H9 (cell line): ENCODE measurements around the gene CD81. TPM values are rescaled to one million over a fixed set of nuclear protein-coding genes. Genes with fewer than 3 reads are reported as not detected.

ENCODE experiments used
- DNase-seq: peaks from one replicate; pipeline ENCODE4 v3.0.0-alpha.2; 2017
- H2AFZ ChIP-seq: one replicate; pipeline ENCODE4 v1.6.1; 2013; ENCODE audit warnings: mild to moderate bottlenecking, low read length, control low read depth, moderate library complexity
- H2AK5ac ChIP-seq: 2 replicates; pipeline ENCODE4 v1.6.1; 2013; ENCODE audit warnings: low read length, control low read depth, mixed read lengths; ENCODE audit not compliant: insufficient read length
- H2BK120ac ChIP-seq: one replicate; pipeline ENCODE4 v1.6.1; 2013; ENCODE audit warnings: low read depth, mild to moderate bottlenecking, low read length, control low read depth, inconsistent platforms; ENCODE audit not compliant: poor library complexity, severe bottlenecking
- H2BK12ac ChIP-seq: 2 replicates; pipeline ENCODE4 v1.6.1; 2013; ENCODE audit warnings: low read length, control low read depth, mixed read lengths, low read depth; ENCODE audit not compliant: insufficient read length
- H2BK15ac ChIP-seq: 2 replicates; pipeline ENCODE4 v1.6.1; 2013; ENCODE audit warnings: low read depth, low read length, control low read depth
- H2BK20ac ChIP-seq: one replicate; pipeline ENCODE4 v1.6.1; 2013; ENCODE audit warnings: low read depth, mild to moderate bottlenecking, low read length, control low read depth, inconsistent platforms; ENCODE audit not compliant: poor library complexity, severe bottlenecking
- H2BK5ac ChIP-seq: 2 replicates; pipeline ENCODE4 v1.6.1; 2013; ENCODE audit warnings: low read length, control low read depth, mixed read lengths; ENCODE audit not compliant: insufficient read length
- H3K14ac ChIP-seq: 2 replicates; pipeline ENCODE4 v1.6.1; 2013; ENCODE audit warnings: low read length, control low read depth; ENCODE audit not compliant: insufficient read depth
- H3K18ac ChIP-seq: 2 replicates; pipeline ENCODE4 v1.6.1; 2013; ENCODE audit warnings: low read depth, mild to moderate bottlenecking, mixed read lengths, low read length, control low read depth; ENCODE audit not compliant: insufficient read length
- H3K23ac ChIP-seq: 2 replicates; pipeline ENCODE4 v1.6.1; 2013; ENCODE audit warnings: low read length, control low read depth, mixed read lengths, low read depth; ENCODE audit not compliant: insufficient read length
- H3K23me2 ChIP-seq: 2 replicates; pipeline ENCODE4 v1.6.1; 2013; ENCODE audit warnings: low read depth, mild to moderate bottlenecking, mixed read lengths, low read length, control low read depth; ENCODE audit not compliant: insufficient read length, poor library complexity, severe bottlenecking
- H3K27ac ChIP-seq: 2 replicates; pipeline ENCODE4 v1.5.1; 2013; ENCODE audit warnings: low read length, control low read depth, mixed read lengths, low read depth; ENCODE audit not compliant: insufficient read length
- H3K27me3 ChIP-seq: 2 replicates; pipeline ENCODE4 v1.6.1; 2013; ENCODE audit warnings: low read length, control low read depth, inconsistent platforms; ENCODE audit not compliant: insufficient read depth
- H3K4ac ChIP-seq: 2 replicates; pipeline ENCODE4 v1.6.1; 2013; ENCODE audit warnings: low read depth, mild to moderate bottlenecking, control low read depth, inconsistent platforms, low read length, moderate library complexity
- H3K4me1 ChIP-seq: 2 replicates; pipeline ENCODE4 v1.6.1; 2013; ENCODE audit warnings: low read length, control low read depth, inconsistent platforms; ENCODE audit not compliant: insufficient read depth
- H3K4me2 ChIP-seq: 2 replicates; pipeline ENCODE4 v1.6.1; 2013; ENCODE audit warnings: low read length, control low read depth, mixed read lengths; ENCODE audit not compliant: insufficient read length, insufficient read depth
- H3K56ac ChIP-seq: 2 replicates; pipeline ENCODE4 v1.6.1; 2013; ENCODE audit warnings: low read depth, mild to moderate bottlenecking, mixed read lengths, low read length, control low read depth; ENCODE audit not compliant: insufficient read length
- H3K79me1 ChIP-seq: 2 replicates; pipeline ENCODE4 v1.6.1; 2013; ENCODE audit warnings: low read depth, mild to moderate bottlenecking, moderate library complexity, low read length, control low read depth, inconsistent platforms; ENCODE audit not compliant: insufficient read depth, poor library complexity, severe bottlenecking
- H3K79me2 ChIP-seq: 2 replicates; pipeline ENCODE4 v1.6.1; 2013; ENCODE audit warnings: low read length, control low read depth, inconsistent platforms; ENCODE audit not compliant: insufficient read depth
- H3K9ac ChIP-seq: 2 replicates; pipeline ENCODE4 v1.6.1; 2013; ENCODE audit warnings: low read length, control low read depth, mixed read lengths; ENCODE audit not compliant: insufficient read length; ENCODE audit errors: extremely low read depth
- H3K9me3 ChIP-seq: one replicate; pipeline ENCODE4 v1.6.1; 2013; ENCODE audit warnings: low read depth, low read length, inconsistent platforms; ENCODE audit not compliant: control insufficient read depth
- H3T11ph ChIP-seq: one replicate; pipeline ENCODE4 v1.6.1; 2013; ENCODE audit warnings: mild to moderate bottlenecking, low read length, control low read depth, inconsistent platforms
- H4K20me1 ChIP-seq: one replicate; pipeline ENCODE4 v1.6.1; 2013; ENCODE audit not compliant: control insufficient read depth, insufficient read length, insufficient read depth
- H4K5ac ChIP-seq: 2 replicates; pipeline ENCODE4 v1.6.1; 2013; ENCODE audit warnings: low read depth, mild to moderate bottlenecking, mixed read lengths, low read length, control low read depth; ENCODE audit not compliant: insufficient read length
- H4K8ac ChIP-seq: replicated peaks from 2 replicates; pipeline ENCODE4 v1.6.1; 2013; ENCODE audit warnings: low read length, control low read depth, mixed read lengths, low read depth; ENCODE audit not compliant: insufficient read length
- H4K91ac ChIP-seq: 2 replicates; pipeline ENCODE4 v1.6.1; 2013; ENCODE audit warnings: low read depth, mild to moderate bottlenecking, moderate library complexity, mixed read lengths, low read length, control low read depth; ENCODE audit not compliant: insufficient read length
- H3K27ac Mint-ChIP-seq, 3 experiments: 2 replicates in 2 of 3; 3 replicates in 1 of 3; pipeline ENCODE4 v1.8.0; 2020 to 2021; ENCODE audit warnings: mixed read lengths in 3 of 3, mild to moderate bottlenecking in 1 of 3, moderate library complexity in 1 of 3
- H3K27me3 Mint-ChIP-seq: 2 replicates; pipeline ENCODE4 v1.8.0; 2021; ENCODE audit warnings: low read depth, mild to moderate bottlenecking, moderate library complexity, mixed read lengths
- H3K36me3 Mint-ChIP-seq, 3 experiments: 2 replicates in 2 of 3; 3 replicates in 1 of 3; pipeline ENCODE4 v1.8.0; 2020 to 2021; ENCODE audit warnings: low read depth in 3 of 3, mixed read lengths in 3 of 3; ENCODE audit not compliant: insufficient read depth in 1 of 3
- H3K4me1 Mint-ChIP-seq, 2 experiments: 2 replicates each; pipeline ENCODE4 v1.8.0; 2020; ENCODE audit warnings: mixed read lengths in 2 of 2
- H3K4me3 Mint-ChIP-seq, 2 experiments: 2 replicates in 1 of 2; 3 replicates in 1 of 2; pipeline ENCODE4 v1.8.0; 2020 to 2021; ENCODE audit warnings: mild to moderate bottlenecking in 2 of 2, mixed read lengths in 2 of 2, moderate library complexity in 1 of 2
- H3K9me3 Mint-ChIP-seq, 2 experiments: 2 replicates in 1 of 2; 3 replicates in 1 of 2; pipeline ENCODE4 v1.8.0; 2020; ENCODE audit warnings: mild to moderate bottlenecking in 2 of 2, mixed read lengths in 2 of 2, moderate library complexity in 1 of 2
- WGBS: extraction: QIAGEN DNeasy Blood & Tissue Kit; methylation state at CpG from one replicate; pipeline ENCODE4 v1.1.7; 2013; ENCODE audit warnings: missing lambda C conversion rate, low lambda C conversion rate, mixed read lengths; ENCODE audit not compliant: insufficient read length; ENCODE audit errors: extremely low coverage; 5-methylcytosine and 5-hydroxymethylcytosine counted together
- total RNA-seq: library from RNA; stranded (reverse); gene quantifications from 2 replicates; pipeline ENCODE4 v1.2.1, GENCODE V29; 2021
- TF ChIP-seq, protein P1 (sequence below): fragments of 200-600 bp; sonication (generic); conservative IDR thresholded peaks from 3 replicates; pipeline ENCODE4 v1.8.0; 2021; ENCODE audit warnings: antibody characterized with exemption, mild to moderate bottlenecking

Gene CD81
- total RNA-seq, 1 experiment from 2014 or later, result 246 TPM

DNA sequence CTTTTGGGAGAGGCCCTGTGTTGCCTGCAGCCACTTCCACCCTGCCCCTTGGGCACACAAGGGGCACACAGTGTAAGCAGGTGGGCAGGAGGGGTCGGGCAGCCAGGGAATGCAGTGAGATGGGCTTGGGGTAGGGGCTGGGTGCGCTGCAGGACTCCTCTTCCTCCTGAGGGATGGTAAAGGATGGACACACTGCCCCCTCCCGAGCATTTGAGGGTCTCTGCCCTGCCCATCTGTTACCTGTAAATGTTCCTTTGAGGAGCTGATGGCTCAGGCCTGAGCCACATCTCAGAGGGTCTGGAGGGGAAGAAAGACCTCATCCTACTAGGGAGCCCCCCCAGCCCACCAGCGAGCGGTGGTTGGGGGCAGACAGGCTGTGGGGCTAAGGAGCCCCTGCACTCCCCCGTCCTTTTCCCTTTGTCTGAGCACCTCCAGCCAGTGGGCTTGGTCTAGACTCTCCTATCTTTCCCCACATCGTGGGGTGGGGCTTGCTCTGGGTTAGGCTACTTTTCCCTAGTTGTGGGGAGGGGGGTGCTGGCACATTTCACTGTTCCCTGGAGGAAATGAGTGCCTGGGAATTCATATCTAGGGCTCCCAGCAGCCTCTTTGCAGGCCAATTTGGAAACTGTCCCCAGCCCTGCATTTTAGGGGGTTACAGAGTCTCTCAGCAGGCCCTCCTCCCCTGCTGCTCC is 21.7 kb downstream of the CD81 start:
- Mint-ChIP-seq H3K36me3 (peaks cover 4 to 37% (median 25%) of the 10 kb centered on the region in 3 experiments; a peak in 6 of 7 replicates), H3K27me3 (no peaks in the 10 kb centered on the region), H3K27ac (peak overlapping the region; percentile 68 to 91 (median 82); a peak in 4 of 7 replicates), H3K9me3 (no peaks in the 10 kb centered on the region), H3K4me1 (peaks cover 3 to 8% of the 10 kb centered on the region in 2 experiments), H3K4me3 (peak overlapping the region; percentile 81 to 88)
- no peaks in the 10 kb centered on the region for H3K27me3 ChIP-seq
- H3K18ac ChIP-seq, result no peak overlapping the region
- H3K56ac ChIP-seq, result no peak overlapping the region
- H3K14ac ChIP-seq, result no peak overlapping the region
- WGBS, result no CpG with 5 or more reads among the region's 7 CpGs
- TF ChIP-seq, protein P1, sequence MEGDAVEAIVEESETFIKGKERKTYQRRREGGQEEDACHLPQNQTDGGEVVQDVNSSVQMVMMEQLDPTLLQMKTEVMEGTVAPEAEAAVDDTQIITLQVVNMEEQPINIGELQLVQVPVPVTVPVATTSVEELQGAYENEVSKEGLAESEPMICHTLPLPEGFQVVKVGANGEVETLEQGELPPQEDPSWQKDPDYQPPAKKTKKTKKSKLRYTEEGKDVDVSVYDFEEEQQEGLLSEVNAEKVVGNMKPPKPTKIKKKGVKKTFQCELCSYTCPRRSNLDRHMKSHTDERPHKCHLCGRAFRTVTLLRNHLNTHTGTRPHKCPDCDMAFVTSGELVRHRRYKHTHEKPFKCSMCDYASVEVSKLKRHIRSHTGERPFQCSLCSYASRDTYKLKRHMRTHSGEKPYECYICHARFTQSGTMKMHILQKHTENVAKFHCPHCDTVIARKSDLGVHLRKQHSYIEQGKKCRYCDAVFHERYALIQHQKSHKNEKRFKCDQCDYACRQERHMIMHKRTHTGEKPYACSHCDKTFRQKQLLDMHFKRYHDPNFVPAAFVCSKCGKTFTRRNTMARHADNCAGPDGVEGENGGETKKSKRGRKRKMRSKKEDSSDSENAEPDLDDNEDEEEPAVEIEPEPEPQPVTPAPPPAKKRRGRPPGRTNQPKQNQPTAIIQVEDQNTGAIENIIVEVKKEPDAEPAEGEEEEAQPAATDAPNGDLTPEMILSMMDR, result no peak
- no peak overlapping the region for H2BK120ac ChIP-seq
- no peaks in the 10 kb centered on the region for H3K4me1 ChIP-seq
- H2BK12ac ChIP-seq, result no peak overlapping the region
- no peak overlapping the region for H3K27ac ChIP-seq
- no peak overlapping the region for H4K91ac ChIP-seq
- no peaks in the 10 kb centered on the region for H4K20me1 ChIP-seq
- H3T11ph ChIP-seq, result no peak overlapping the region
- H2BK20ac ChIP-seq, result no peak overlapping the region
- H3K9ac ChIP-seq, result no peak overlapping the region
- peak overlapping the region; percentile 73 for H3K4me2 ChIP-seq
- no peak overlapping the region for H4K8ac ChIP-seq
- no peaks in the 10 kb centered on the region for H3K79me1 ChIP-seq
- H3K79me2 ChIP-seq, result no peaks in the 10 kb centered on the region
- no peak overlapping the region for H4K5ac ChIP-seq
- H3K4ac ChIP-seq, result no peak overlapping the region
- H2AK5ac ChIP-seq, result no peak overlapping the region
- no peak overlapping the region for H2BK5ac ChIP-seq
- H3K9me3 ChIP-seq, result no peaks in the 10 kb centered on the region
- no peak overlapping the region for H2AFZ ChIP-seq
- no peak overlapping the region for H2BK15ac ChIP-seq
- no peak for DNase-seq
- H3K23me2 ChIP-seq, result peaks cover 13% of the 10 kb centered on the region
- no peak overlapping the region for H3K23ac ChIP-seq
